ENCODE measurements around the gene DNM1. TPM values are rescaled to one million over a fixed set of nuclear protein-coding genes. Genes with fewer than 3 reads are reported as not detected.

Gene DNM1
- total RNA-seq, 2 experiments from 2014 or later, result 0.35 to 1.8 TPM

DNA sequence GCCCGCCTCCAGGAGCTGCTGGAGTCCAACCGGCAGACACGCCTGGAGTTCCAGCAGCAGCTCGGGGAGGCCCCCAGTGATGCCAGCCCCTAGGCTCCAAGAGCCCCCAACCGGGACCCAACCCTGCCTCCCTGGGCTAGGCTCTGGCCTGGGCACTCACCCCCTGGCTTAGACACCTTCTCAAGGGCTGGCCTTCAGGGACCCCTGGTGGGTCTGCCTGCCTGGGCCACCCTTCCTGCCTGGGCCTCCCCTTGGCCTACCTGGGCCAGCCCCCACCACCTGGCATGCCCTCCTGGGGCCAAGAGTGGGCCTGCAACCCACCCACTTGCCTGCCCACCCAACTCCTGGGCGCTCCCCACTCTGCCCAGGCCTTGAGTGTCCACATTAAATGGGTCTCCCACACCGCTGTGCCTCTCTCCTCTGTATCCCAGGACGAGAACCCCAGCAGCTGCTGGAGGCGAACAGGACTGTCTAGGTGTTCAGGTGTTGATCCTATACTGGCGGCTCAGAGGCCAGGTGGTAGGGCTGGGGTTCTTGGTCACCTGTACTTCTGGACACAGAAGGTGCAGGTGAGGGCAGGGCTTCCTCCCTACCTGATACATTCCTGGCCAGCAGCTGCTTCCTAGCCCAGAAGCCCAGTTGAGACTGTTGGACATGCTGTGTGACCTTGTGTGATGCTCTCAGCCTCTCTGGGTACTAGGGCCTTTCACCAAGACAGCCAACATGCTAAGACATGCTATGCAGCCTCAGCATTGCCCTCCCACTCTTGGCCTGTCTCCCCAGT lies 39.5 kb upstream of the DNM1 start:
- BruUV-seq (replicated peaks), result TSS peak; percentile 64
- ChIA-PET CTCF (ENCODE audit: unreplicated experiment) (no interaction called here), POLR2A (interaction anchor here (0.6 kb wide), 1 partner anchor 591 kb away, joined by 3 read pairs; no protein-coding TSS in a partner anchor)
- H4K20me1 ChIP-seq (ENCODE audit: insufficient read depth, low read length), result no peaks in the 10 kb centered on the region
- no peak overlapping the region for H2AFZ ChIP-seq (ENCODE audit: low read length)
- peaks cover 59% of the 10 kb centered on the region for H3K36me3 ChIP-seq (ENCODE audit: insufficient read depth, low read length)
- H3K9me2 ChIP-seq (ENCODE audit: insufficient read depth, low read length), result no peaks in the 10 kb centered on the region
- no peaks in the 10 kb centered on the region for H3K9me3 ChIP-seq (ENCODE audit: low read length)
- DNase-seq (ENCODE audit: low spot score), result no peak
- no peak overlapping the region for H3K4me2 ChIP-seq (ENCODE audit: low read length)
- H3K4me1 ChIP-seq (ENCODE audit: insufficient read depth, low read length, poor library complexity, severe bottlenecking), result peaks cover 14% of the 10 kb centered on the region
- intact Hi-C loops (cut with micrococcal nuclease; ENCODE audit: unreplicated experiment), result no loop called here
- peaks cover 4% of the 10 kb centered on the region; the same call in 1 of the 2 replicates for H3K79me2 ChIP-seq (ENCODE audit: insufficient read depth, low read depth, low read length)
- H3K27ac ChIP-seq (ENCODE audit: low read depth, low read length, poor library complexity, severe bottlenecking), result no peak overlapping the region
- H3K4me3 ChIP-seq (ENCODE audit: low read depth, low read length, poor library complexity, severe bottlenecking), result no peak overlapping the region
- TF ChIP-seq, protein P1, sequence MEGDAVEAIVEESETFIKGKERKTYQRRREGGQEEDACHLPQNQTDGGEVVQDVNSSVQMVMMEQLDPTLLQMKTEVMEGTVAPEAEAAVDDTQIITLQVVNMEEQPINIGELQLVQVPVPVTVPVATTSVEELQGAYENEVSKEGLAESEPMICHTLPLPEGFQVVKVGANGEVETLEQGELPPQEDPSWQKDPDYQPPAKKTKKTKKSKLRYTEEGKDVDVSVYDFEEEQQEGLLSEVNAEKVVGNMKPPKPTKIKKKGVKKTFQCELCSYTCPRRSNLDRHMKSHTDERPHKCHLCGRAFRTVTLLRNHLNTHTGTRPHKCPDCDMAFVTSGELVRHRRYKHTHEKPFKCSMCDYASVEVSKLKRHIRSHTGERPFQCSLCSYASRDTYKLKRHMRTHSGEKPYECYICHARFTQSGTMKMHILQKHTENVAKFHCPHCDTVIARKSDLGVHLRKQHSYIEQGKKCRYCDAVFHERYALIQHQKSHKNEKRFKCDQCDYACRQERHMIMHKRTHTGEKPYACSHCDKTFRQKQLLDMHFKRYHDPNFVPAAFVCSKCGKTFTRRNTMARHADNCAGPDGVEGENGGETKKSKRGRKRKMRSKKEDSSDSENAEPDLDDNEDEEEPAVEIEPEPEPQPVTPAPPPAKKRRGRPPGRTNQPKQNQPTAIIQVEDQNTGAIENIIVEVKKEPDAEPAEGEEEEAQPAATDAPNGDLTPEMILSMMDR (conservative IDR thresholded peaks at IDR 0.05; ENCODE audit: low read length), result no peak
- no peak for TF ChIP-seq EZH2phosphoT487 (IDR thresholded peaks at IDR 0.05; ENCODE audit: borderline replicate concordance, low read depth, low read length)

DNA sequence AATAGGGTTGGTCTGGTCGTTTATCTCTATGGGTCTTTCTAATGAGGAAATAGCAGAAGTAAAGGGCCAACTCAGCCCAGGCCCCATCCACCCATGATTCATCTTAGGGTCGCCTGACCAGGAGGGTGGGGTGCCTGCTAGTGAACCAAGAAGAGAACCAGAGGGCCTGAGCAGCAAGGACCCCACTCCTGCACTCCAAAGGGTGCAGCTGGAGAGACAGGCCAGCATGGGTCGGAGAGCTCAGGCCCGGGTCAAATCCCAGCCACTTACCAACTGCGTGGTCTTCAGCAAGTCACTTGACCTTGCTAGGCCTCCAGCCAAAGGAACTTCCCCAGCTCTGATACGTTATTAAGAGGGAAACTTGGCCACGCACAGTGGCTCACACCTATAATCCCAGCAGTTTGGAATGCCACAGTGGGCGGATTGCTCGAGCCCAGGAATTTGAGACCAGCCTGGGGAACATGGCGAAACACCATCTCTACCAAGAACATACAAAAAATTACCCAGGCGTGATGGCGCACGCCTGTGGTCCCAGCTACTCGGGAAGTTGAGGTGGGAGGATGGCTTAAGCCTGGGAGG lies 38.8 kb upstream of the DNM1 start:
- intact Hi-C loops (cut with micrococcal nuclease; ENCODE audit: unreplicated experiment), result no loop called here
- Histone ChIP-seq H4K20me1 (ENCODE audit: insufficient read depth, low read length) (no peaks in the 10 kb centered on the region), H3K4me2 (ENCODE audit: low read length) (no peak overlapping the region), H3K4me3 (ENCODE audit: low read depth, low read length, poor library complexity, severe bottlenecking) (no peak overlapping the region), H3K36me3 (ENCODE audit: insufficient read depth, low read length) (peaks cover 66% of the 10 kb centered on the region), H3K4me1 (ENCODE audit: insufficient read depth, low read length, poor library complexity, severe bottlenecking) (peaks cover 12% of the 10 kb centered on the region), H3K9me3 (ENCODE audit: low read length) (no peaks in the 10 kb centered on the region), H3K9me2 (ENCODE audit: insufficient read depth, low read length) (no peaks in the 10 kb centered on the region), H2AFZ (ENCODE audit: low read length) (no peak overlapping the region), H3K27ac (ENCODE audit: low read depth, low read length, poor library complexity, severe bottlenecking) (no peak overlapping the region), H3K79me2 (ENCODE audit: insufficient read depth, low read depth, low read length) (peaks cover 4% of the 10 kb centered on the region; the same call in 1 of the 2 replicates)
- POLR2A ChIA-PET, result no interaction called here
- BruUV-seq (replicated peaks), result no TSS peak
- CTCF ChIA-PET (ENCODE audit: unreplicated experiment), result no interaction called here
- DNase-seq (ENCODE audit: low spot score), result no peak
- TF ChIP-seq, protein P1 (conservative IDR thresholded peaks at IDR 0.05; ENCODE audit: low read length), result no peak
- no peak for TF ChIP-seq EZH2phosphoT487 (IDR thresholded peaks at IDR 0.05; ENCODE audit: borderline replicate concordance, low read depth, low read length)

DNA sequence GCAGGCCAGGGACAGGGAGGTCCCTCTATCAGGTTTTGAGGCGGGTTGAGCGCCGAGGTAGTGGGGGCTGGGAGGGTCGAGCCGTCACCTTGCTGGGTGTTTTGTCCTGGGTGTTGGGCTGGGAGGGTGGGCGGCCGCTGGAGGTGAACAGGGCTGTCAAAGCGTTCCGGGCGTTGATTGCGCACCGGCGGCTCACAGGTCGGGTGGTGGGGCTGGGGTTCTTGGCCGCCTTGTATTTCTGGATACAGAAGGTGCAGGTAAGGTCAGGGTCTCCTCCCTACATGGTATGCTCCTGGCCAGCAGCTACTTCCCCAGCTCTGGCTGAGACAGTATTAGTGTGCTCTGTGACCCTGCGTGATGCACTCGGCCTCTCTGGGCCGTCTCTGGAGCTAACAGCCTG lies 37.0 kb upstream of the DNM1 start:
- CTCF ChIA-PET (ENCODE audit: unreplicated experiment), result no interaction called here
- Histone ChIP-seq H4K20me1 (ENCODE audit: insufficient read depth, low read length) (no peaks in the 10 kb centered on the region), H3K27ac (ENCODE audit: low read depth, low read length, poor library complexity, severe bottlenecking) (no peak overlapping the region), H3K4me2 (ENCODE audit: low read length) (no peak overlapping the region), H3K36me3 (ENCODE audit: insufficient read depth, low read length) (peaks cover 77% of the 10 kb centered on the region), H3K4me3 (ENCODE audit: low read depth, low read length, poor library complexity, severe bottlenecking) (no peak overlapping the region), H2AFZ (ENCODE audit: low read length) (no peak overlapping the region), H3K9me2 (ENCODE audit: insufficient read depth, low read length) (no peaks in the 10 kb centered on the region), H3K9me3 (ENCODE audit: low read length) (no peaks in the 10 kb centered on the region), H3K4me1 (ENCODE audit: insufficient read depth, low read length, poor library complexity, severe bottlenecking) (peaks cover 3% of the 10 kb centered on the region), H3K79me2 (ENCODE audit: insufficient read depth, low read depth, low read length) (peaks cover under 1% of the 10 kb centered on the region; the same call in 1 of the 2 replicates)
- BruUV-seq (replicated peaks), result TSS peak; percentile 48
- intact Hi-C loops (cut with micrococcal nuclease; ENCODE audit: unreplicated experiment), result no loop called here
- no peak for DNase-seq (ENCODE audit: low spot score)
- POLR2A ChIA-PET, result no interaction called here
- TF ChIP-seq, protein P1 (conservative IDR thresholded peaks at IDR 0.05; ENCODE audit: low read length), result no peak
- TF ChIP-seq EZH2phosphoT487 (IDR thresholded peaks at IDR 0.05; ENCODE audit: borderline replicate concordance, low read depth, low read length), result no peak
